Left ventricle myocardium inferior (tissue), 1 donor: ENCODE results near the gene ARFGAP1. TPM values are rescaled to one million over a fixed set of nuclear protein-coding genes. Genes with fewer than 3 reads are reported as not detected.
A peak's percentile ranks its signal among the peaks of the same experiment; 100 is the strongest.

Experiments
- DNase-seq: peaks from one replicate; pipeline ENCODE4 v3.0.0-alpha.2; 2020
- H3K27ac ChIP-seq: fragments of 200-600 bp; replicated peaks from 2 replicates; pipeline ENCODE4 v1.8.0; 2021
- H3K27me3 ChIP-seq: fragments of 200-600 bp; 2 replicates; pipeline ENCODE4 v1.8.0; 2021; ENCODE audit warnings: low read depth
- H3K36me3 ChIP-seq: fragments of 200-600 bp; 2 replicates; pipeline ENCODE4 v1.8.0; 2021
- H3K4me1 ChIP-seq: fragments of 200-600 bp; 2 replicates; pipeline ENCODE4 v1.8.0; 2021
- H3K4me3 ChIP-seq: fragments of 200-600 bp; 2 replicates; pipeline ENCODE4 v1.8.0; 2021; ENCODE audit warnings: mild to moderate bottlenecking, moderate library complexity
- H3K9me3 ChIP-seq: fragments of 200-600 bp; replicated peaks from 2 replicates; pipeline ENCODE4 v1.8.0; 2021
- CTCF ChIP-seq: fragments of 200-600 bp; IDR thresholded peaks from 2 replicates; pipeline ENCODE4 v1.8.0; 2021; ENCODE audit warnings: antibody characterized with exemption, mild to moderate bottlenecking, borderline replicate concordance
- intact Hi-C: fragments of 100-400 bp; cut with micrococcal nuclease; formaldehyde crosslinking; loops from one replicate; pipeline ENCODE4 v1.11.0; 2022
- total RNA-seq: library from RNA; stranded (reverse); fragmentation: NEBNext Ultra II Directional; extraction: Animal tissue kit (Norgen Biotek cat#: 25700); gene quantifications from one replicate; pipeline ENCODE4 v1.2.1, GENCODE V29; 2021
- donor health status: DM: no; HTN: yes; CAD: no; lungs with severe emphysema.

ARFGAP1 gene
- total RNA-seq, 1 donor from 2014 or later: 33.4 TPM

- Histone ChIP-seq H3K4me3 (no peak overlapping the region), H3K27ac (no peak overlapping the region), H3K4me1 (peaks cover 8% of the 10 kb centered on the region), H3K27me3 (peaks cover 91% of the 10 kb centered on the region), H3K36me3 (no peaks in the 10 kb centered on the region), H3K9me3 (no peaks in the 10 kb centered on the region)
- no peak for TF ChIP-seq CTCF
- no peak for DNase-seq
- intact Hi-C loops: no loop called here
Measured at GRCh38 chr20:63233061-63233344, 39.6 kb upstream of the ARFGAP1 start.

GRCh38 chr20:63233924-63234323 is 38.7 kb upstream of the ARFGAP1 start:
- Histone ChIP-seq H3K4me1 (peaks cover 8% of the 10 kb centered on the region), H3K9me3 (no peaks in the 10 kb centered on the region), H3K36me3 (no peaks in the 10 kb centered on the region), H3K27ac (no peak overlapping the region), H3K4me3 (no peak overlapping the region), H3K27me3 (peaks cover 89% of the 10 kb centered on the region)
- intact Hi-C loops: no loop called here
- DNase-seq: no peak
- no peak for TF ChIP-seq CTCF

- intact Hi-C loops: no loop called here
Measured at GRCh38 chr20:63234693-63235398, 37.8 kb upstream of the ARFGAP1 start.

GRCh38 chr20:63235399-63235983 is 37.1 kb upstream of the ARFGAP1 start, which contains the start of gene BIRC7:
BIRC7 (plus strand) TSS chr20:63235905; CDS start chr20:63236097, 192 bp downstream.
- peaks cover 7% of the 10 kb centered on the region for H3K4me1 ChIP-seq
- H3K27ac ChIP-seq: no peak within 1 kb of the TSS
- H3K27me3 ChIP-seq: peaks cover 74% of the 10 kb centered on the region
- intact Hi-C loops: no loop called here
- no peak for DNase-seq
- TF ChIP-seq CTCF: no peak
- no peaks in the 10 kb centered on the region for H3K36me3 ChIP-seq
- no peaks in the 10 kb centered on the region for H3K9me3 ChIP-seq
- H3K4me3 ChIP-seq: no peak within 1 kb of the TSS

More at GRCh38 chr20:63234693-63235398, 37.8 kb upstream of the ARFGAP1 start:
- H3K4me1 ChIP-seq: peaks cover 8% of the 10 kb centered on the region
- peaks cover 79% of the 10 kb centered on the region for H3K27me3 ChIP-seq
- no peak overlapping the region for H3K27ac ChIP-seq
- no peaks in the 10 kb centered on the region for H3K36me3 ChIP-seq
- TF ChIP-seq CTCF: peak; percentile 51
- H3K9me3 ChIP-seq: no peaks in the 10 kb centered on the region
- H3K4me3 ChIP-seq: no peak overlapping the region
- DNase-seq: no peak

- no peaks in the 10 kb centered on the region for H3K4me1 ChIP-seq
- intact Hi-C loops: no loop called here
- TF ChIP-seq CTCF: no peak
- H3K36me3 ChIP-seq: no peaks in the 10 kb centered on the region
- peaks cover 72% of the 10 kb centered on the region for H3K27me3 ChIP-seq
- no peak for DNase-seq
- H3K4me3 ChIP-seq: no peak overlapping the region
- H3K27ac ChIP-seq: no peak overlapping the region
- H3K9me3 ChIP-seq: no peaks in the 10 kb centered on the region
Measured at GRCh38 chr20:63236116-63236837, 36.3 kb upstream of the ARFGAP1 start.
